DMS53 (cell line): ENCODE data around the gene SUOX.

ENCODE experiments used
- DNase-seq: peaks from one replicate; lab custom pipeline; 2025; lab: John Stamatoyannopoulos, UW

SUOX gene

GRCh38 chr12:55996715-55997534 is at the start of gene SUOX:
TSS of gene SUOX (plus strand) at chr12:55997276. CDS start at chr12:56002222, 4,946 bp downstream.
- DNase-seq, result peak; percentile 98

GRCh38 chr12:55955344-55955743 is 41.7 kb upstream of the SUOX start:
- no peak for DNase-seq

GRCh38 chr12:55955800-55956508 is 41.1 kb upstream of the SUOX start:
- peak; percentile 73 for DNase-seq

- no peak for DNase-seq
Measured at GRCh38 chr12:55957106-55957859, 39.8 kb upstream of the SUOX start.

- no peak for DNase-seq
Measured at GRCh38 chr12:55963760-55964159, 33.3 kb upstream of the SUOX start.

- DNase-seq, result no peak
Measured at GRCh38 chr12:55965240-55965639, 31.8 kb upstream of the SUOX start.

- DNase-seq, result peak; percentile 64
Measured at GRCh38 chr12:55965941-55966407, 31.1 kb upstream of the SUOX start, which contains the start of gene PMEL. TSS of gene PMEL (minus strand) at chr12:55966042. CDS start at chr12:55966011, 31 bp downstream.

- DNase-seq, result peak; percentile 91
Measured at GRCh38 chr12:55966408-55967281, 30.4 kb upstream of the SUOX start, which contains the start of gene CDK2. TSS of gene CDK2 (plus strand) at chr12:55966830. CDS start at chr12:55967009, 179 bp downstream.

- DNase-seq, result no peak
Measured at GRCh38 chr12:55969356-55969755, 27.7 kb upstream of the SUOX start.

- no peak for DNase-seq
Measured at GRCh38 chr12:55970775-55971174, 26.3 kb upstream of the SUOX start.

- no peak for DNase-seq
Measured at GRCh38 chr12:55972042-55972441, 25.0 kb upstream of the SUOX start.

GRCh38 chr12:55972456-55972855 is 24.6 kb upstream of the SUOX start:
- DNase-seq, result no peak

GRCh38 chr12:55972911-55973598 is 24.0 kb upstream of the SUOX start:
- DNase-seq, result peak; percentile 72

- DNase-seq, result peak; percentile 100
Measured at GRCh38 chr12:55973599-55974307, 23.3 kb upstream of the SUOX start, which contains the start of gene RAB5B. TSS of gene RAB5B (plus strand) at chr12:55974078. CDS start at chr12:55986961, 12,883 bp downstream.

GRCh38 chr12:55974308-55974730 is 22.8 kb upstream of the SUOX start:
- DNase-seq, result peak; percentile 81

GRCh38 chr12:55978393-55978792 is 18.7 kb upstream of the SUOX start:
- no peak for DNase-seq

GRCh38 chr12:55979069-55979468 is 18.0 kb upstream of the SUOX start:
- DNase-seq, result no peak

- peak; percentile 38 for DNase-seq
Measured at GRCh38 chr12:55981882-55982281, 15.2 kb upstream of the SUOX start.

GRCh38 chr12:55982319-55982936 is 14.6 kb upstream of the SUOX start:
- DNase-seq, result peak; percentile 16
